ENCODE measurements around the gene CRTC1.
A peak's percentile ranks its signal among the peaks of the same experiment; 100 is the strongest.

CRTC1 gene

GRCh38 chr19:18776736-18777135 lies 93.3 kb downstream of the CRTC1 start:
- no peak for FAIRE-seq
- peak; percentile 73 for DNase-seq (ENCODE audit: insufficient read length, low spot score)
- TF ChIP-seq POLR2A (IDR thresholded peaks at IDR 0.05; ENCODE audit: low read depth, low read length): no peak

- TF ChIP-seq POLR2A (IDR thresholded peaks at IDR 0.05; ENCODE audit: low read depth, low read length): no peak
- FAIRE-seq (no peak), DNase-seq (ENCODE audit: insufficient read length, low spot score) (no peak)
Observed at GRCh38 chr19:18777301-18778075, 94.0 kb downstream of the CRTC1 start.

GRCh38 chr19:18778076-18778389 lies 94.6 kb downstream of the CRTC1 start:
- TF ChIP-seq POLR2A (IDR thresholded peaks at IDR 0.05; ENCODE audit: low read depth, low read length): no peak
- FAIRE-seq (no peak), DNase-seq (ENCODE audit: insufficient read length, low spot score) (no peak)

GRCh38 chr19:18778826-18779495 lies 95.5 kb downstream of the CRTC1 start:
- DNase-seq (ENCODE audit: insufficient read length, low spot score) (no peak), FAIRE-seq (no peak)
- no peak for TF ChIP-seq POLR2A (IDR thresholded peaks at IDR 0.05; ENCODE audit: low read depth, low read length)

- DNase-seq (ENCODE audit: insufficient read length, low spot score): no peak
- no peak for TF ChIP-seq POLR2A (IDR thresholded peaks at IDR 0.05; ENCODE audit: low read depth, low read length)
- FAIRE-seq: no peak
Observed at GRCh38 chr19:18780081-18780480, 96.6 kb downstream of the CRTC1 start.

- FAIRE-seq (no peak), DNase-seq (ENCODE audit: insufficient read length, low spot score) (no peak)
- no peak for TF ChIP-seq POLR2A (IDR thresholded peaks at IDR 0.05; ENCODE audit: low read depth, low read length)
Observed at GRCh38 chr19:18780631-18781030, 97.2 kb downstream of the CRTC1 start.

GRCh38 chr19:18781047-18781600 lies 97.6 kb downstream of the CRTC1 start:
- DNase-seq (ENCODE audit: insufficient read length, low spot score): no peak
- FAIRE-seq: no peak

GRCh38 chr19:18781885-18782527 lies 98.5 kb downstream of the CRTC1 start:
- FAIRE-seq (no peak), DNase-seq (ENCODE audit: insufficient read length, low spot score) (no peak)
- no peak for TF ChIP-seq POLR2A (IDR thresholded peaks at IDR 0.05; ENCODE audit: low read depth, low read length)

More at GRCh38 chr19:18781047-18781600, 97.6 kb downstream of the CRTC1 start:
- no peak for TF ChIP-seq POLR2A (IDR thresholded peaks at IDR 0.05; ENCODE audit: low read depth, low read length)

GRCh38 chr19:18782559-18783225 lies 99.2 kb downstream of the CRTC1 start:
- no peak for TF ChIP-seq POLR2A (IDR thresholded peaks at IDR 0.05; ENCODE audit: low read depth, low read length)
- FAIRE-seq (no peak), DNase-seq (ENCODE audit: insufficient read length, low spot score) (no peak)

- TF ChIP-seq POLR2A (IDR thresholded peaks at IDR 0.05; ENCODE audit: low read depth, low read length): no peak
- DNase-seq (ENCODE audit: insufficient read length, low spot score): no peak
- no peak for FAIRE-seq
Observed at GRCh38 chr19:18783958-18784785, 100.7 kb downstream of the CRTC1 start.

- FAIRE-seq: no peak
- no peak for TF ChIP-seq POLR2A (IDR thresholded peaks at IDR 0.05; ENCODE audit: low read depth, low read length)
- DNase-seq (ENCODE audit: insufficient read length, low spot score): no peak
Observed at GRCh38 chr19:18784786-18785120, 101.3 kb downstream of the CRTC1 start.

- no peak for TF ChIP-seq POLR2A (IDR thresholded peaks at IDR 0.05; ENCODE audit: low read depth, low read length)
- DNase-seq (ENCODE audit: insufficient read length, low spot score) (peak; percentile 81), FAIRE-seq (no peak)
Observed at GRCh38 chr19:18785179-18786124, 102.0 kb downstream of the CRTC1 start.
